Fibroblast of the conjunctiva (primary cell): ENCODE measurements around the gene MGP.
A peak's percentile ranks its signal among the peaks of the same experiment; 100 is the strongest.

Experiments
- DNase-seq: peaks from one replicate; pipeline ENCODE4 v3.0.0-alpha.2; 2010; ENCODE audit warnings: low read depth

Gene MGP

GRCh38 chr12:14903386-14904098, 17.9 kb upstream of the MGP start:
- no peak for DNase-seq

- DNase-seq: no peak
These were observed 16.8 kb upstream of the MGP start for GRCh38 chr12:14902465-14902864.

- no peak for DNase-seq
These were observed 15.5 kb upstream of the MGP start for GRCh38 chr12:14901228-14901562.

- DNase-seq: no peak
These were observed 15.0 kb upstream of the MGP start for GRCh38 chr12:14900521-14901227.

- DNase-seq: peak; percentile 75
These were observed 11.0 kb upstream of the MGP start for GRCh38 chr12:14896521-14897169.

- no peak for DNase-seq
These were observed 8.0 kb upstream of the MGP start for GRCh38 chr12:14893506-14894250.

GRCh38 chr12:14892726-14893505, 7.3 kb upstream of the MGP start:
- DNase-seq: peak; percentile 47

- DNase-seq: no peak
These were observed 5.0 kb upstream of the MGP start for GRCh38 chr12:14890701-14891100.

- no peak for DNase-seq
These were observed 617 bp upstream of the MGP start for GRCh38 chr12:14886271-14886670.

GRCh38 chr12:14884458-14884878, 1.2 kb downstream of the MGP start:
- DNase-seq: peak; percentile 77

- no peak for DNase-seq
These were observed 2.0 kb downstream of the MGP start for GRCh38 chr12:14883686-14884085.

- no peak for DNase-seq
These were observed 4.7 kb downstream of the MGP start for GRCh38 chr12:14880890-14881453.

GRCh38 chr12:14879222-14879933, 6.3 kb downstream of the MGP start:
- no peak for DNase-seq

GRCh38 chr12:14878488-14878887, 7.2 kb downstream of the MGP start:
- no peak for DNase-seq

GRCh38 chr12:14876833-14877232, 8.8 kb downstream of the MGP start:
- no peak for DNase-seq

- DNase-seq: no peak
These were observed 10.8 kb downstream of the MGP start for GRCh38 chr12:14874882-14875281.

GRCh38 chr12:14873440-14874185, 12.0 kb downstream of the MGP start:
- no peak for DNase-seq

- no peak for DNase-seq
These were observed 13.8 kb downstream of the MGP start for GRCh38 chr12:14871886-14872285.

GRCh38 chr12:14871247-14871646, 14.4 kb downstream of the MGP start:
- DNase-seq: no peak

GRCh38 chr12:14868916-14869506, 16.6 kb downstream of the MGP start:
- DNase-seq: no peak
